ENCODE results near the gene ZNF740. TPM values are rescaled to one million over a fixed set of nuclear protein-coding genes. Genes with fewer than 3 reads are reported as not detected.

The ZNF740 gene
- total RNA-seq, 1 experiment from 2014 or later = 46.8 TPM

GRCh38 chr12:53169644-53170043 lies 10.9 kb upstream of the ZNF740 start:
- no peak overlapping the region for H3K4me3 ChIP-seq (ENCODE audit: low read depth in 2 of 2, low read length in 2 of 2)
- no peak overlapping the region for H3K27ac ChIP-seq (ENCODE audit: low read length)
- no peak for TF ChIP-seq POLR2AphosphoS5 (IDR thresholded peaks at IDR 0.05; ENCODE audit: low read depth, low read length)
- TF ChIP-seq, protein P1, sequence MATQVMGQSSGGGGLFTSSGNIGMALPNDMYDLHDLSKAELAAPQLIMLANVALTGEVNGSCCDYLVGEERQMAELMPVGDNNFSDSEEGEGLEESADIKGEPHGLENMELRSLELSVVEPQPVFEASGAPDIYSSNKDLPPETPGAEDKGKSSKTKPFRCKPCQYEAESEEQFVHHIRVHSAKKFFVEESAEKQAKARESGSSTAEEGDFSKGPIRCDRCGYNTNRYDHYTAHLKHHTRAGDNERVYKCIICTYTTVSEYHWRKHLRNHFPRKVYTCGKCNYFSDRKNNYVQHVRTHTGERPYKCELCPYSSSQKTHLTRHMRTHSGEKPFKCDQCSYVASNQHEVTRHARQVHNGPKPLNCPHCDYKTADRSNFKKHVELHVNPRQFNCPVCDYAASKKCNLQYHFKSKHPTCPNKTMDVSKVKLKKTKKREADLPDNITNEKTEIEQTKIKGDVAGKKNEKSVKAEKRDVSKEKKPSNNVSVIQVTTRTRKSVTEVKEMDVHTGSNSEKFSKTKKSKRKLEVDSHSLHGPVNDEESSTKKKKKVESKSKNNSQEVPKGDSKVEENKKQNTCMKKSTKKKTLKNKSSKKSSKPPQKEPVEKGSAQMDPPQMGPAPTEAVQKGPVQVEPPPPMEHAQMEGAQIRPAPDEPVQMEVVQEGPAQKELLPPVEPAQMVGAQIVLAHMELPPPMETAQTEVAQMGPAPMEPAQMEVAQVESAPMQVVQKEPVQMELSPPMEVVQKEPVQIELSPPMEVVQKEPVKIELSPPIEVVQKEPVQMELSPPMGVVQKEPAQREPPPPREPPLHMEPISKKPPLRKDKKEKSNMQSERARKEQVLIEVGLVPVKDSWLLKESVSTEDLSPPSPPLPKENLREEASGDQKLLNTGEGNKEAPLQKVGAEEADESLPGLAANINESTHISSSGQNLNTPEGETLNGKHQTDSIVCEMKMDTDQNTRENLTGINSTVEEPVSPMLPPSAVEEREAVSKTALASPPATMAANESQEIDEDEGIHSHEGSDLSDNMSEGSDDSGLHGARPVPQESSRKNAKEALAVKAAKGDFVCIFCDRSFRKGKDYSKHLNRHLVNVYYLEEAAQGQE (IDR thresholded peaks at IDR 0.05; ENCODE audit: insufficient read depth in 1 of 2, low read depth in 2 of 2, low read length in 1 of 2) = no peak
- no peak for TF ChIP-seq SIN3A (IDR thresholded peaks at IDR 0.05; ENCODE audit: borderline replicate concordance, insufficient read depth, low read depth, low read length)
- TF ChIP-seq TCF7L2 (IDR thresholded peaks at IDR 0.05; ENCODE audit: low read depth, low read length) = no peak
- TF ChIP-seq, protein P2, sequence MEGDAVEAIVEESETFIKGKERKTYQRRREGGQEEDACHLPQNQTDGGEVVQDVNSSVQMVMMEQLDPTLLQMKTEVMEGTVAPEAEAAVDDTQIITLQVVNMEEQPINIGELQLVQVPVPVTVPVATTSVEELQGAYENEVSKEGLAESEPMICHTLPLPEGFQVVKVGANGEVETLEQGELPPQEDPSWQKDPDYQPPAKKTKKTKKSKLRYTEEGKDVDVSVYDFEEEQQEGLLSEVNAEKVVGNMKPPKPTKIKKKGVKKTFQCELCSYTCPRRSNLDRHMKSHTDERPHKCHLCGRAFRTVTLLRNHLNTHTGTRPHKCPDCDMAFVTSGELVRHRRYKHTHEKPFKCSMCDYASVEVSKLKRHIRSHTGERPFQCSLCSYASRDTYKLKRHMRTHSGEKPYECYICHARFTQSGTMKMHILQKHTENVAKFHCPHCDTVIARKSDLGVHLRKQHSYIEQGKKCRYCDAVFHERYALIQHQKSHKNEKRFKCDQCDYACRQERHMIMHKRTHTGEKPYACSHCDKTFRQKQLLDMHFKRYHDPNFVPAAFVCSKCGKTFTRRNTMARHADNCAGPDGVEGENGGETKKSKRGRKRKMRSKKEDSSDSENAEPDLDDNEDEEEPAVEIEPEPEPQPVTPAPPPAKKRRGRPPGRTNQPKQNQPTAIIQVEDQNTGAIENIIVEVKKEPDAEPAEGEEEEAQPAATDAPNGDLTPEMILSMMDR (IDR thresholded peaks at IDR 0.05) = no peak
- CTCF ChIA-PET = no interaction called here
- in situ Hi-C loops (cut with HindIII; ENCODE audit: low pct_unique_long_range_greater_than_20kb, low sequenced_read_pairs) (no loop called here), intact Hi-C loops (cut with micrococcal nuclease; ENCODE audit: unreplicated experiment) (no loop called here)
- POLR2A ChIA-PET = no interaction called here
- H3K4me1 ChIP-seq (ENCODE audit: control insufficient read depth, insufficient read depth, low read length) = peaks cover under 1% of the 10 kb centered on the region; the same call in 1 of the 2 replicates
- BruUV-seq (replicated peaks) = no TSS peak
- DNase-seq (ENCODE audit: low read depth, low spot score) (no peak), ATAC-seq (no peak)
- no peaks in the 10 kb centered on the region for H3K27me3 ChIP-seq (ENCODE audit: control insufficient read depth, insufficient read depth, low read length)
- no peaks in the 10 kb centered on the region for H3K9me3 ChIP-seq (ENCODE audit: control insufficient read depth, insufficient read depth, low read depth, low read length)
- no peaks in the 10 kb centered on the region for H3K36me3 ChIP-seq (ENCODE audit: control insufficient read depth, insufficient read depth, low read length)

- no peaks in the 10 kb centered on the region for H3K9me3 ChIP-seq (ENCODE audit: control insufficient read depth, insufficient read depth, low read depth, low read length)
- CTCF ChIA-PET = interaction anchor here (0.6 to 1.2 kb wide), 2 partner anchors 11 to 101 kb away, joined by 3 to 10 read pairs; no protein-coding TSS in a partner anchor
- POLR2A ChIA-PET = interaction anchor here (0.9 kb wide), 1 partner anchor 18 kb away, joined by 7 read pairs; no protein-coding TSS in a partner anchor
Measured at GRCh38 chr12:53170215-53170614, 10.3 kb upstream of the ZNF740 start.

More at GRCh38 chr12:53170215-53170614, 10.3 kb upstream of the ZNF740 start:
- intact Hi-C loops (cut with micrococcal nuclease; ENCODE audit: unreplicated experiment) = no loop called here
- BruUV-seq (replicated peaks) = no TSS peak
- no peak overlapping the region for H3K4me3 ChIP-seq (ENCODE audit: low read depth in 2 of 2, low read length in 2 of 2)
- H3K27ac ChIP-seq (ENCODE audit: low read length) = no peak overlapping the region
- DNase-seq (ENCODE audit: low read depth, low spot score) = no peak
- no peak for ATAC-seq
- peaks cover 6% of the 10 kb centered on the region for H3K4me1 ChIP-seq (ENCODE audit: control insufficient read depth, insufficient read depth, low read length)
- H3K36me3 ChIP-seq (ENCODE audit: control insufficient read depth, insufficient read depth, low read length) = no peaks in the 10 kb centered on the region
- no peaks in the 10 kb centered on the region for H3K27me3 ChIP-seq (ENCODE audit: control insufficient read depth, insufficient read depth, low read length)
- in situ Hi-C loops (cut with HindIII; ENCODE audit: low pct_unique_long_range_greater_than_20kb, low sequenced_read_pairs) = no loop called here
- TF ChIP-seq POLR2AphosphoS5 (IDR thresholded peaks at IDR 0.05; ENCODE audit: low read depth, low read length) (no peak), TCF7L2 (IDR thresholded peaks at IDR 0.05; ENCODE audit: low read depth, low read length) (no peak), SIN3A (IDR thresholded peaks at IDR 0.05; ENCODE audit: borderline replicate concordance, insufficient read depth, low read depth, low read length) (no peak)

Measured in Panc1 (cell line).